ENCODE data around the gene ASCL5. TPM values are rescaled to one million over a fixed set of nuclear protein-coding genes. Genes with fewer than 3 reads are reported as not detected.

ASCL5 gene
- total and polyA plus RNA-seq, 3 donors from 2014 or later, result 0.24 TPM; not detected in 2

DNA sequence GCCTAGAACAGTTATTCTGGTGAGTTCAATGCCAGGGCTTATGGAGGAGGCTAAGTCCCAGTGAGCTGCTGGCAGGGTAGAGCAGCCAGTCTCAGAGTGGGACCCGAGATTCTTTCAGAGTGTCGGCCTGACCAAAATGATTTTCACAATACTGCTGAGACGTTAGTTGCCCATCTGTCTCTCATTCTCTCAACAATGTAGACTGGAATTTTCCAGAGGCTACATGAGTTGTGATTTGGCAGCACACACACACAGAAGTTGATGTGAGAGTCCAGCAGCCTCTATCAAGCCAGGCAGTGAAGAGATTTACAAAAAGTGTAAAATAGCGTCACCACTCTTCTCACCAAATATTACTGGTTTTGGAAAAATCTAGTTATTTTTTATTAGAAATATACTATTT is 36.4 kb downstream of the ASCL5 start:
- H3K9me3 ChIP-seq, result no peaks in the 10 kb centered on the region
- no peak overlapping the region for H3K4me3 ChIP-seq
- DNase-seq, result no peak
- no peaks in the 10 kb centered on the region for H3K36me3 ChIP-seq (ENCODE audit: low read depth, missing control alignments)
- H3K4me1 ChIP-seq, result peaks cover 7% of the 10 kb centered on the region
- intact Hi-C loops (cut with DNase I; ENCODE audit: low total_unique reads), result no loop called here
- no peak overlapping the region for H3K27ac ChIP-seq
- H3K27me3 ChIP-seq, result no peaks in the 10 kb centered on the region
- no peak for TF ChIP-seq POLR2A (IDR thresholded peaks at IDR 0.05)
- TF ChIP-seq, protein P1, sequence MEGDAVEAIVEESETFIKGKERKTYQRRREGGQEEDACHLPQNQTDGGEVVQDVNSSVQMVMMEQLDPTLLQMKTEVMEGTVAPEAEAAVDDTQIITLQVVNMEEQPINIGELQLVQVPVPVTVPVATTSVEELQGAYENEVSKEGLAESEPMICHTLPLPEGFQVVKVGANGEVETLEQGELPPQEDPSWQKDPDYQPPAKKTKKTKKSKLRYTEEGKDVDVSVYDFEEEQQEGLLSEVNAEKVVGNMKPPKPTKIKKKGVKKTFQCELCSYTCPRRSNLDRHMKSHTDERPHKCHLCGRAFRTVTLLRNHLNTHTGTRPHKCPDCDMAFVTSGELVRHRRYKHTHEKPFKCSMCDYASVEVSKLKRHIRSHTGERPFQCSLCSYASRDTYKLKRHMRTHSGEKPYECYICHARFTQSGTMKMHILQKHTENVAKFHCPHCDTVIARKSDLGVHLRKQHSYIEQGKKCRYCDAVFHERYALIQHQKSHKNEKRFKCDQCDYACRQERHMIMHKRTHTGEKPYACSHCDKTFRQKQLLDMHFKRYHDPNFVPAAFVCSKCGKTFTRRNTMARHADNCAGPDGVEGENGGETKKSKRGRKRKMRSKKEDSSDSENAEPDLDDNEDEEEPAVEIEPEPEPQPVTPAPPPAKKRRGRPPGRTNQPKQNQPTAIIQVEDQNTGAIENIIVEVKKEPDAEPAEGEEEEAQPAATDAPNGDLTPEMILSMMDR (IDR thresholded peaks at IDR 0.05), result no peak
- WGBS, 2 donors, result 91 to 92% methylated on average over 4 of the region's 4 CpGs

DNA sequence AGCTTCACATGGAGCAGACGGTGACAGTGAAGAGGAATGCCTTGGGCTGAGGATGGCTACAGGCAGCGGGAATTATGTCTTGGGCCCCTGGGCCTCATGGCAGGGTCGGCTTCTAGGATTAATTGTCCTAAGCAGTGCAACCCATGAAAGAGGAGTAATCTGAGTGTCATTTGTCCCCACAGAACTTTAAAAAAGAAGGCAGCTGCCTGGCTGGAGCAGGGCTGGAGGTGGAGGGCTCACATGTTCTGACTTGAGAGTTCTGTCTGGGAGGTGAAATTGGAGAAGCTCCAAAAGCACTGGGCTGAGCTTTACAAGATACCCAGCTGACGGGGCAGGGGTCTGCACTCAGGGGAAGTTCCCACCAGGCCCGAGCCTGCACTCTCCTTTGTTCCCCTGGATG is 37.4 kb downstream of the ASCL5 start:
- Histone ChIP-seq H3K9me3 (no peaks in the 10 kb centered on the region), H3K36me3 (ENCODE audit: low read depth, missing control alignments) (no peaks in the 10 kb centered on the region), H3K27me3 (no peaks in the 10 kb centered on the region), H3K4me1 (peaks cover 7% of the 10 kb centered on the region), H3K4me3 (no peak overlapping the region), H3K27ac (no peak overlapping the region)
- intact Hi-C loops (cut with DNase I; ENCODE audit: low total_unique reads), result loop anchor here (5.0 kb wide), 1 partner anchor 283 kb away; no protein-coding TSS in a partner anchor
- WGBS, 2 donors, result 86 to 90% methylated on average over 5 of the region's 5 CpGs
- DNase-seq, result no peak
- TF ChIP-seq POLR2A (IDR thresholded peaks at IDR 0.05), result no peak
- TF ChIP-seq, protein P1 (IDR thresholded peaks at IDR 0.05), result no peak

DNA sequence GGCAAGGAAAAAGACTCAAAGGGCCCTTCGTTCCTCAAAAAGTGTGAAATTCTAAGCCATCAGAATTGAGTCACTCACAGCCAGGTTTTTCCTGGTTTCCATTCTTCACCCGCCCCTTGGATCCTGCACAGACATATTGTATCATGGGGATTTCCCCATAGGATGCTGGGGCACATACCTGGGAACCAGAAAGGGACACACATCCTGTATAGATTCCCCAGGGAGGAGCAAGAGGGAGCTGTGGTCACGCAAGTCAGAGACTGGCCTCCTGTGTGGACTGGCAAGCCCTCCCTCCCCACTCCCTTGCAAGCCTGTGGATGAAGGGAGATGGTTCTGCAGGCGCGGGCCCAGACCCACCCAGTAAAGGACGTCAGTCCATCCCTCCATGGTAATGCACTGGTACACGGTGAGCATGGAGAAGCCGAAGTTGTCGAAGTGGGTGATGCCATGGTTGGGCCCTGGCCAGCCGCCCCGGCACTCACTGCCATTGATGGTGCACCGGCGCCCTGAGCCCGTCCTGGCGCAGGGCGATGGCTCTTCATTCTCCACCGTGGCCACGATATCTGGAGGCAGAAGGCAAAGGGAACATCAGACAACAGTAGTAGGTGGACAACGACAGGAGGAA is 38.0 kb downstream of the ASCL5 start:
- TF ChIP-seq, protein P1 (IDR thresholded peaks at IDR 0.05), result no peak
- TF ChIP-seq POLR2A (IDR thresholded peaks at IDR 0.05), result no peak
- Histone ChIP-seq H3K27me3 (no peaks in the 10 kb centered on the region), H3K9me3 (no peaks in the 10 kb centered on the region), H3K4me1 (peaks cover 7% of the 10 kb centered on the region), H3K4me3 (no peak overlapping the region), H3K27ac (no peak overlapping the region), H3K36me3 (ENCODE audit: low read depth, missing control alignments) (no peaks in the 10 kb centered on the region)
- no peak for DNase-seq
- intact Hi-C loops (cut with DNase I; ENCODE audit: low total_unique reads), result loop anchor here (5.0 kb wide), 1 partner anchor 283 kb away; no protein-coding TSS in a partner anchor
- WGBS, 2 donors, result 97% methylated on average over 14 to 19 of the region's 19 CpGs

DNA sequence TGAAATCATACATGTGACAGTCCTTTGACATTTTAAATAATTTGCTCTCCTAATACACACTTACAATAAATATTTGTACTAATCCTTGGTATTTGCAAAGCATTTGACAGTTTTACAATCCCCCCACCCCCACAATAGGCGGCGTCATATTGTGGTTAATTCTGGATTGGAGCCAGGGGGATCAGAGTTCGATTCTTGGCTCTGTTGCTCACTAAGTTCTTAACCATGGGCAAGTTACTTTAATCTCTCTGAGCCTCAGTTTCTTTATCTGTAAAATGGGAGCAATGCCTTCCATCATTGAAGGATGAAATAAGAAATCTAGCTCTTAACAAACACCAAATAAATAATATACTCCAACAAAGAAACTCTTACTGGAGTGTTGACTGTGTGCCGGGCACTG is 38.6 kb downstream of the ASCL5 start:
- no peak for TF ChIP-seq POLR2A (IDR thresholded peaks at IDR 0.05)
- TF ChIP-seq, protein P1 (IDR thresholded peaks at IDR 0.05), result no peak
- Histone ChIP-seq H3K27me3 (no peaks in the 10 kb centered on the region), H3K9me3 (no peaks in the 10 kb centered on the region), H3K4me3 (no peak overlapping the region), H3K36me3 (ENCODE audit: low read depth, missing control alignments) (no peaks in the 10 kb centered on the region), H3K4me1 (peaks cover 7% of the 10 kb centered on the region), H3K27ac (no peak overlapping the region)
- WGBS, 2 donors, result 87 to 89% methylated on average over 4 of the region's 4 CpGs
- intact Hi-C loops (cut with DNase I; ENCODE audit: low total_unique reads), result loop anchor here (5.0 kb wide), 1 partner anchor 284 kb away; no protein-coding TSS in a partner anchor
- DNase-seq, result no peak
